NCI-H146 treated with DMSO at 0.1 percent for 48 hours (cell line): ENCODE results near the gene KATNBL1.
"Not testable (repeated sequence)": the region's sequence is repeated elsewhere in the genome, so short reads cannot be mapped to it uniquely, and the experiment has no call there.

Experiments used
- DNase-seq: peaks from one replicate; lab custom pipeline; 2025; ENCODE audit not compliant: unreplicated experiment; lab: John Stamatoyannopoulos, UW

Gene KATNBL1

DNA sequence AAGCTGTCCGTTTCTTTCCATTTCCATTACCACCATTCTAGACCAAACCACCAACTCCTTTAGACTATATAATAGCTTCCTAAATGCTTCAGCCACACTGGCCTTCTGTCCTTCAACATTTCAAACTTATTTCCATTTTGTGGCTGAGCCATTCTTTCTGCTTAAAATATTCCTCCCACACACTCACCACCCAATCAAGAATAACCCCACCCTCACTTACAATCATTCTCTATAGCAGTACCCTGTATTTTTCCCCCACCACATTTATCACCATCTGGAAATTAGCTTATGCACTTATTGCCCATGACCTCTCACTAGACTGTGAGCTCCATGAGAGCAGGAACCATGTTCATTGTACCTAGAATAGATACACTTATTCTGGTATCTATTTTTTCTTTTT, 6.6 kb downstream of the KATNBL1 start:
- DNase-seq = no peak

DNA sequence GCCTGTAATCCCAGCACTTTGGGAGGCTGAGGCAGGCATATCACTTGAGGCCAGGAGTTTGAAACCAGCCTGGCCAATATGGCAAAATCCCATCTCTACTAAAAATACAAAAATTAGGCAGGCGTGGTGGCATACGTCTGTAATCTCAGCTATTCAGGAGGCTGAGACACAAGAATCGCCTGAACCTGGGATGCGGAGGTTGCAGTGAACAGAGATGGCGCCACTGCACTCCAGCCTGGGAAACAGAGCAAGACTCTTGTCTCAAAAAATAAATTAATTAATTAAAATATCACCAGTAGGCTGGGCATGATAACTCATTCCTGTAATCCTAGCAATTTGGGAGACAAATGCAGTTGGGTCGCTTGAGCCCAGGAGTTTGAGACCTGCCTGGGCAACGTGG, 16.6 kb downstream of the KATNBL1 start:
- DNase-seq = not testable (repeated sequence)

DNA sequence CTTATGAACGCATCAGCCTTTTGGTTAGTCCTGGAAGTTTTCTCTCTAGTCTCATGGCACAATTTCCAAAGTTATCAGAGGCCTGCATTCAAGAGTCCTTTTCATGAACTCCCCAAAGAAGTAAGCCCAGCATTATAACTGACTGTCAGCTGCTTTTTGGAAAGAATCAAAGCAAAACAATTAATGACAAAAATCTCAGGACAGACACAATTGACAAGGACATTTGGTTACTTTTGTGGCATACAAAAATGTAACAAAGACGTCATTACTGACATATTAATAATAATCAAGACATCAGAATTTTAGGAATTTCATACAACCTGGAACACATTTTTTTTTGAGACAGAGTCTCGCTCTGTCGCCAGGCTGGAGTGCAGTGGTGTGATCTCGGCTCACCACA, 21.2 kb downstream of the KATNBL1 start:
- no peak for DNase-seq

DNA sequence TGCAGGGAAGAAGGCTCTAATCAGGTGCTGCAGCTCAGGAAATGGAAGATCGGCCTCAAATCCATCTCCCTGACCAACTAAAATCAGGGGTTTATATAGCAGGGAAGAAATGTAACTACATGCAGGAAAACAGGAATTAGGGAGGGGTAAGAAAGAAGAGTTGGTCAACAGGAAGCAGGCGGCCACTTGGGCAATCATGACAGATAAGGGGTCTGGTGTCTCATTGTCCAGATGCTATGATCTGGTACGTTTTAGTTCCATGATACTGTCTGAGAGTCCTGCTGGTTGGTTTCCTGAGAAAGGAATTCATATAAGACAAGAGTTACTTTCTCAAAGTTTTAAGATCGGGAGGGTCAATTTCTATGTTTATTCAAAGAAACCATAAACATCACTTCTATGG, 24.2 kb downstream of the KATNBL1 start:
- DNase-seq = no peak

DNA sequence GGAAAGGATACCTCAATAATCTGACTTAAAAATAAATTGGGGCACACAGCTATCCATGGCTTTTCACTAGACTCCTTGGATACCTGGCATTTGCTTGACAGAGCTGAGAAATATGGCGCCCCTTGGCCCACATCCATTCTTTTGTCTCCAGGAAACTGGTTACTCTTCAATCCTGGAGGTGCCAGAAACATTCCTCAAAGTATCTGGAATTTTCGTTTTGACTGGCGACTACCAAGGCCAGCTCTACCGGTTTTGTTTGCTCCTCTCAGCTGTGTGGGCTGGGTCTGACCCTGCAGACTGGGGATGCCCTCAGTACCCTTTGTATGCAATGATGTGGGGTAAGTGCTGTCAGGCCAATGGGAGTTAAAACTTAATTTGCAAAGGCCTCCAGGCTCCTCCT, 27.0 kb downstream of the KATNBL1 start:
- no peak for DNase-seq

DNA sequence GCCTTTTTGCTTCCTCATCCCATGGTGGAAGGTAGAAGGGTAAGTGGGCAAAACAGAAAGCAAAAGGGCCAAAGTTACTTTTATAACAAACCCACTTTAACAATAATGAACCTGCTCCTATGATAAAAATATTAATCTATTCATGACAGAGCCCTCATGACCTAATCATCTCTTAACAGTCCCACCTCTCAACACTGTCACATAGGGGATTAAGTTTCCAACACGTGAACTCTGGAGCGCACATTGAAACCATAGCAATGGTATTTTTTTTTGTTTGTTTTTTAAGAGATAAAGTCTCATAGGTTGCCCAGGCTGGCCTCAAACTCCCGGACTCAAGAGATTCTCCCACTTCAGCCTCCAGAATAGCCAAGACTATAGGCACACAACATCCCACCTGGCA, 30.7 kb downstream of the KATNBL1 start:
- DNase-seq = no peak

DNA sequence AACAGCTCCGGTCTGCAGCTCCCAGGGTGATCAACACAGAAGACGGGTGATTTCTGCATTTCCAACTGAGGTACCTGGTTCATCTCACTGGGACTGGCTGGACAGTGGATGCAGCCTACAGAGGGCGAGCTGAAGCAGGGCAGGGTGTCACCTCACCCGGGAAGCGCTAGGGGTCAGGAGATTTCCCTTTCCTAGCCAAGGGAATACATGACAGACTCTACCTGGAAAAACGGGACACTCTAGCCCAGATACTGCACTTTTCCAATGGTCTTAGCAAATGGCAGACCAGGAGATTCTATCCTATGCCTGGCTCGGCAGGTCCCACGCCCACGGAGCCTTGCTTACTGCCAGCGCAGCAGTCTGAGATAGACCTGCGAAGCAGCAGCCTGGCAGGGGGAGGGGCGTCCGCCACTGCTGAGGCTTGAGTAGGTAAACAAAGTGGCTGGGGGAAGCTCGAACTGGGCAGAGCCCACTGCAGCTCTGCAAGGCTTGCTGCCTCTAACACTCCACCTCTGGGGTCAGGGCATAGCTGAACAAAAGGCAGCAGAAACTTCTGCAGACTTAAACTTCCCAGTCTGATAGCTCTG, 43.8 kb downstream of the KATNBL1 start:
- not testable (repeated sequence) for DNase-seq

DNA sequence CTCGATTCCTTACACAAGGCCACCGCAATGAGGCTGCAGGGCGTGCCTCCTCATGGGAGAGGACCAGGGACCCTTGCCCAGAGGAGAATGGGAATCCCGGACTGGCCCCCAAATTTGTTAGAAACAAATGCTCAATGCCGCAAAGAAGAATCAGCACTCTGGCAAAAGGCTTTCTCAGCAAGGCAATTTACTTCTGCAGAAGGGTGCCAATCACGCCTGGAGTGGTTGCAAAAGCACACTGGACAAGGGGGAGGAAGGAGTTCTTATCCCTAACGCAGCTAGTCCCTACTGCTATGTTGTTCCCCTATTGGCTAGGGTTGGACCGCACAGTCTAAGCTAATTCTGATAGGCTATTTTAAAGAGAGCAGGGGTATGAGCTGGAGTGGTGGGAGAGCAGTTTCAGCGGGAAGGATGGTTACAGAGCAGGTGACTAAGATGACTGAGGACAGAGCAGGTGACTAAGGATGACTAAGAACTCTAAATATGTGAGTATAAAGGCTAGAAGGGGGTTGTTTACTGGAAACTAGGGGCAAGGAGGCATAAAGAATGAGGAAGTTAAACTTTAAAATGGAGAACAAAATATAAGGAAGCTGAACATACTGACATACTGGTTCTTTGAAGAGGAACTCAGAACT, 48.5 kb downstream of the KATNBL1 start:
- DNase-seq = no peak

DNA sequence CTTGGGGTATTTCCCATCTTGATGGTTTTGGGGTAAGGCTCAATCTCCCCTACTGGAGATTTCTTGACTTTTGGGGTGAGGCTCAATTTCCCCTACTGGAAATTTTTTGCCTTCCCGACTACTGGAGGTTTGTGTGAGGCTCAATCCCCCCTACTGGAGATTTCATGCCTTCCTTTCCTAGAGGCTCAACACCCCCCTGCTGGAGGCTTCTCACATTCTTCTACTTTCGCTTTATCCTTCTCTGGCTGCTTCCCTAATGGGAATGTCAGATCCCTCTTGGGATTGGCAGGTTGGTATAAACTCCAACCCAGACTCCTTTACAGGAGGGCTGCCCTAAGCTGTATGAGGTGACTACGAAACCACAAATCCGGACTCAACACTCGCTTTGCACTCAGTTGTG, 49.2 kb downstream of the KATNBL1 start:
- no peak for DNase-seq

DNA sequence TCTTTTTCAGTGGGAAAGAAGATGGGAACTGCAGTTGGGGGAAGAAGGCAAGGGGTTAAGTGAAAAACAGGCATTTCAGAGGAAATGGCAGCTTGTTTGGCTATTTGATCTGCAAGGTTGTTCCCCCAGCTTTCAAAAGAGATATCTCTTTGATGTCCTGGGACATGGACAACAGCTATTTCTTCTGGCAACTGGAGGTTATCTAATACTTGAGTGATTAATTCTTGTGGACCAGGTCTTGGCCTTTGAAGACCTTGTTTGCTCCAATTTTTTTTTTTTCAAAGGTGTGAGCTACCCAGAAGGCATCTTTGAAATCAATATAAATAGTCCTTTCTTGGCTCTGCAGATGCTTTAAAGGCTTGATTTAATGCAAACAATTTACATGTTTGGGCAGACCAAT, 51.5 kb downstream of the KATNBL1 start:
- no peak for DNase-seq

DNA sequence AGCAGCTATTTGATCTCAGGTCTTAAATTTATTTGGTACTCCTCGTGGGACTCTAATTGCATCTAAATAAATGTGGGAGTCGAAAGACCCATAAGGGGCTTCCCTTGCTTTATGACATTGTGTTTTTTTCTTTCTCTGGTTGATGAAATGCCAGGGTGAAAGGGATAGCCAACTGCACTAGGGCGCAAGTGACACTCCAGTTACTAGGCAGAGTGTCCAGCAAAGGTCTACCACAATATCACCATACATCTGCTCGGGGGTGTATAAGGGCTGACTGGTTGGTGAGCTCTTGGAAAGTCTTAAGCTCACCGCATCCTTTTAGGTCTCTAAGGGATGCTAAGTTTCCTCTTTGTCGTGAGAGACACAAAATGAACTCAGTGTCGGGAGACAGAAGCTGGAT, 54.0 kb downstream of the KATNBL1 start:
- no peak for DNase-seq

DNA sequence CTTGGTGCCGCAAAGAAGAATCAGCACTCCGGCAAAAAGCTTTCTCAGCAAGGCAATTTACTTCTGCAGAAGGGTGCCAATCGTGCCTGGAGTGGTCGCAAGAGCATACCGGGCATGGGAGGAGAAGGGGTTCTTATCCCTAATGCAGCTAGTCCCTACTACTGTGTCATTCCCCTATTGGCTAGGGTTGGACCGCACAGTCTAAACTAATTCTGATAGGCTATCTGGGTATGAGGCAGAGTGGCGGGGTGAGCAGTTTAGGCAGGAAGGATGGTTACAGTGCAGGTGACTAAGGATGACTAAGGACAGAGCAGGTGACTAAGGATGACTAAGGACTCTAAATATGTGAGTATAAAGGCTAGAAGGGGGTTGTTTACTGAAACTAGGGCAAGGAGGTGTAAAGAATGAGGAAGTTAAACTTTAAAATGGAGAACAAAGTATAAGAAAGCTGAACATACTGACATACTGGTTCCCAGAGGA, 55.1 kb downstream of the KATNBL1 start:
- DNase-seq = no peak

DNA sequence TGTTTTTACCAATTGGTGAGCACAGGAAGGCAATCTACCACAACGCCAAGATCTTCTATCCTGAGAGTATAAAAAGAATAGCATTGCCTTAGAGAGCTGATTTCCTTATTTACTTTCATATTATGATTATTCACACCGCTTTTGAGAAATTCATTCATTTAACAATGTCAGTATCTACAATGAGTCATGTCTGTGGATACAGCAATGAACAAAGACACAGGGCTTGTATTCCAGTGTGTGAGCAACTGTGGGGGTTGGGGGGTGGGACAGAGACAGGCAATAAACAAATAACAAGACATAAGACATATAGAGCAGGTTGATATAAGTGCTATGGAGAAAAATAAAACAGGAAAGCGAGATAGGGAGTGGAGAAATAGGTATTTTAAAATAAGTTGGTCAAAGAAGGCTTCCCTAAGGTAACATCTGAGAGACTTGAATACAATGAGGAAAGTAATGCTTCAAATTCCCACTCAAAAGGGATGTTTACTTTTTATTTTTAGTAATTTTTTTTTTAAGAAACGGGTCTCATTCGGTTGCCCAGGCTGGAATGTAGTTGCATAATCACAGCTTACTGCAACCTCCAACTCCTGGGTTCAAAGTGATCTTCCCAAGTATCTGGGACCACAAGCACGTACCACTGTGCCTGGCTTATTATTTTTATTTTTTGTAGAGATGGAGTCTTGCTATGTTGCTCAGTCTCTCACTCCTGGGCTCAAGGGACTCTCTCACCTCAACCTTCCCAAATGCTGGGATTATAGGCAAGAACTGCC, 62.3 kb downstream of the KATNBL1 start:
- DNase-seq = no peak

DNA sequence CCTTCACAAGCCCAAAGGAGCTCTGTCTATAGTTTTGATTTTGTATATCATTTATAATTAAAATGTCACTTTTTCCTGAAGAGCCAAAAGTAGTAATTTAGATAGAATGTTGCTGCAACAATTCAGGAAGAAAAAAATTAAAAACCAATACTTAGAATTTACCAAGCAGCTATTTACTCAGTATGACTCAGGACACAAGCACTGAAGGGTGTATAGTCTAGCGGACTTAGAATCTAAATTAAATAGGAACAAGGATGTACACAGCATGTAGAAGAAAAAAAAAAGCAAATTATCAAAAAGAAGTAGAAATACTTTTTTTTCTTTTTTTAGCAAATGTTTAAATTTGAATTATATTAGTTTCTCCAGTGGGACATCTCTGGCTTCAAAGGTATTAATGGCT, 76.4 kb downstream of the KATNBL1 start:
- DNase-seq = no peak

DNA sequence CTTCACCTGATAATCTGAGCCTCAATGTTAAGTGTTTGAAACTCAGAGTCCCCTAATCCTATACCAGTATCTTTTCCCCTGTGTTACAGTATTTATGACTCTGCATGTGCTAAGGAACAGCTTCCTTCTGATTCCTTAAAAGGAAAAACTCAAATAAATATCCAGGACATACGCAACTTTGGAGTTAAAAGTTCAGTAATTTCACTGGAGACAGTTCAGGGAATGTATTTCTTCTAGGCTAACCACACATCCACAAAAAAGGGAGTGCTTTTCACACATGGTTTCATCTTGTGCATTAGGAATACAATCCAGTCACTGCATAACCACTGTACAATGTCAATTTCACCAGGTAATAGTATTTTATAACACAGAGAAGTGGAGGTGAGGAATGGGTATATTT, 77.0 kb downstream of the KATNBL1 start:
- DNase-seq = no peak

DNA sequence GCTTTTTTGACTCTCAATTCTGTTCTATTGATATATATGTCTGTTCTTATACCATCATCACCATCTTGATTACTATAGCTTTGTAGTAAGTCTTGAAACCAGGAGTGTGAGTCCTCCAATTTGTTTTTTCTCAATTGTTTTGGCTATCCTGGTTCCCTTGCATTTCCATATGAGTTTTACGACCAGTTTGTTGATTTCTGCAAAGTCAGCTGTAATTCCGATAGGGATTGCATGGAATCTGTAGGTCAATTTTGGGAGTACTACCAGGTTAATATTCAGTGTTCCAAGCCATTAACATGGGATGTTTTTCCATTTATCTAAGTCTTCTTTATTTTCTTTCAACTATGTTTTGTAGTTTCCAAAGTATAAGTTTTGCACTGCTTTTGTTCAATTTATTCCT, 81.0 kb downstream of the KATNBL1 start:
- DNase-seq = no peak

DNA sequence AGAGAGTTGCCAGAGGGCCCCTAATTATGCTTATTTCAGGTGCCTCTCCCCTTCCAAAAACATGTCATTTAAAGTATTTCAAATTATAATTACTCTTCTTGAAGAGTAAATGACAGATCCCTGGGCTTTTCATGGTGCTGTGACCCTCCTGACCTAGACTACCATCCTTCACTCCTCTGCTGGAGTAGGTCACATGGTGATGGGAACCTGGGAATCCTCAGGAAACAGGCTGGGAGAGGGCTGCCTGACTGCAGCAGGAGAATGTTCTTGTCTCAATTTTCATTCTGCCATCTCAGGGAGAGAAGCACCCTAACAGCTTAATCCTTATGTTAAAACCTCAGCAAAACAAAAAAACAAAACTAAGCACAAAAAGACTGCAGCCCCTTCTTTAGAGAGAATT, 83.4 kb downstream of the KATNBL1 start:
- DNase-seq = no peak

DNA sequence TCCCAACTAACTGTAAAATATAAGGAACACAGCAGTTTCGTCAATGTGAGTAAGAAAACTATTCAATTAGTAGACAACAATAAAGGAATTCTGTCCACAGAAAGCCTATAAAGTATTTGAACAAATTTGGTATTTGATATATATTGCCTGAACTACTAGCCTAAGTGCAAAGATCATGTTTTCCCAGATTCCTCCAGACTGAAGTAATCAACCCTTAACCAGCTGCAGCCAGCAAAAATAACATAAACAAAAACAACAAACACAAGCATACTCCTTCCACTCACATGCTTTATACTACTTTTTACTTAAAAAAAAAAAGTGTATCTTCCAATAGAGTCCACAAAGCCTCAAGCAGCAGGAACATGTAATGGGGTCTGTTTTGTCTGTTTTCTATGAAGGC, 84.0 kb downstream of the KATNBL1 start:
- no peak for DNase-seq

DNA sequence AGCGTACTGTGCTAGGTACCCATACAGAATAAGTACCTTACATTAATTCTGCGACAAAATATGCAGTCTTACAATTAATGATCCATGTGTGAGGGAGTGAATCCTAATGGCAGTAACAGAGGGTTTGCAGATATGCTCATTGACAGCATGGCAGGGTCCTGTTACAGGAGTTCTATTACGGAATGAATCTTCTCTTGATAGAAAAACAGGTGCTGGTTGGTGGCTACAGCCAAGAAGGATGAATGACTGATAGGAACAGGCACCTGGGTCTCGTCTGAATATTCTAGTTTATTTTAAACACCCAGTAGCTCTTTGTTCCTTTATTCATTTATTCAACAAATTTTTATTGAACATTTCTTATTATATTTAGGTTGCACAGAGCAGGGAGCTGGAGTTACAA, 85.2 kb downstream of the KATNBL1 start:
- DNase-seq = no peak

DNA sequence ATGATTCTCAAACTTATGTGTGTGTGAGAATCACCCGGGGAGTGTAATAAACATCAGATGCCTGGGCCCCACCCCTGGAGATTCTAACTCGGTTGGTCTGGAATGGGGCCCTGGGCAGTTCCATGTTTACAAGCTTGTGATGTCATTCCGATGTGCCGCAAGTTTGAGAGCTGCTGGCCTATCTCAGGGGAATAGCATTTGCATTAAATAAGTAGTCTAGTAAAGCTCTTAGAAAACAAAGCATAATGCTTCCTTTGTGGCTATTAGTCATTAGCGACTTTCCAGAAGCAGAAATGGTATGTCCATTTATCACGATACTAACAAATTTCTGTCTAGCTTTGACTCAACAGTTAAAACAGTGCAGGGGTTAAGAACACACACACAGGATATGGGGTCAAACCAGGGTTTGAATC, 87.1 kb downstream of the KATNBL1 start:
- DNase-seq = no peak

DNA sequence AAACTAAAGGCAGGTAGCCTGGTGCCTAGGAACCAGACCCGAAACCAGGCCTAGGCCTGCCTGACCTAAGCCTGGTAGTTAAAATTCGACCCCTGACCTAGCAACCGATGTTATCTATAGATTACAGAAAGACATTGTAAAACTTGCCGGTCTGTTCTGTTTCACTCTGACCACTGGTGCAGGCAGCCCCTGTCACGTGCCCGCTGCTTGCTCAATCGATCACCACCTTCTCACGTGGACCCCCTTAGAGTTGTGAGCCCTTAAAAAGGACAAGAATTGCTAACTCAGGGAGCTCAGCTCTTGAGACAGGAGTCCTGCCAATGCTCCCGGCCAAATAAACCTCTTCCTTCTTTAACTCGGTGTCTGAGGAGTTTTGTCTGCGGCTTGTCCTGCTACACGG, 88.1 kb downstream of the KATNBL1 start:
- DNase-seq = not testable (repeated sequence)

DNA sequence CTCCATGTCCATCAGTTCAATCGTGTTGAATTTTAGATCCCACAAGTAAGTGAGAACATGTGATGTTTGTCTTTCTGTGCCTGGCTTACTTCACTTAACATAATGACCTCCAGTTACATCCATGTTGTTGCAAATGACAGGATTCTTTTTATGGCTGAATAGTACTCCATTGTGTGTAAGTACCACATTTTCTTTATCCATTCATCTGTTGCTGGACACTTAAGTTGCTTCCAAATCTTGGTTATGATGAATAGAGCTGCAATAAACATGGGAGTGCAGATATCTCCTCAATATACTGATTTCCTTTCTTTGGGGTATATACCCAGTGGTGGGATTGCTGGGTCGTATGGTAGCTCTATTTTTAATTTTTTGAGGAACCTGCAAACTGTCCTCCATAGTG, 89.5 kb downstream of the KATNBL1 start:
- DNase-seq = not testable (repeated sequence)
